ENCODE data around the gene PRKCE.

The PRKCE gene

DNA sequence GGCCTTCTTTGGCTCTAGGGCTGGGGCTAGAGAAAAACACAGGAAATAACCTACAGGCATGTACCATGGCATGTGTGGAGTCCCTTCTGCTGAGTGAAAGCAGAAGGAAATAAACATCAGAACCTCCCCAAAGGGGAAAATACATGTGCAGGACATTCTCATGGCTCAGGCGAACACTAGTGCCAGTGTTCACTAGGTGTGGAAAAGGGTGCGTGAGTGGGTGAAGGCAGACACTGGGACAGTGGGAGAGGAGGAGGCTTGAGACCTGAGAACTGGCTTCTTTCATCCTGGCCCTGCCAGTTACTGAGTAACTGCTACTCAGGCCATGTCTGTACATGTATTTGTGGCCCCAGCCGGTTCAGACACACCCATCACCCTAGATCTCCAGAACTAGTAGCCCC, 268.2 kb downstream of the PRKCE start:
- DNase-seq = no peak

DNA sequence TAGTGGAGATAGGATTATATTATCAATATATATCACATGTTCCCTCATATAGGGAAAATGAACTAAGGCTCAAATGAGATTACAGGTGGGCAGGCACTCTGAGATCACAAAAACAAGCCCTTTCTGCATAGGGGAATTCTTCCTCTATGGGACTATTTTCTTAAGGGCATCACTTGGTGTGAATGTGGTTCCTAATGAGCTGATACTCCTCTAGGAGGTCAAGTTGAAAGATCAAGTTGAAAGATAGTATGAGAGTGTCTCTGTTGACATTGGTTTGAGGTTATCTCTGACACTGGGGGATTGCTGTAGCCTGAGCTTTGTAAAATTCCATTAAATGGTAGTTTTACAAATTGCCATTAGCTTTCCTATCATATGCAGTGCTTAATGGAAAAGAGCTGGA, 270.4 kb downstream of the PRKCE start:
- no peak for DNase-seq

DNA sequence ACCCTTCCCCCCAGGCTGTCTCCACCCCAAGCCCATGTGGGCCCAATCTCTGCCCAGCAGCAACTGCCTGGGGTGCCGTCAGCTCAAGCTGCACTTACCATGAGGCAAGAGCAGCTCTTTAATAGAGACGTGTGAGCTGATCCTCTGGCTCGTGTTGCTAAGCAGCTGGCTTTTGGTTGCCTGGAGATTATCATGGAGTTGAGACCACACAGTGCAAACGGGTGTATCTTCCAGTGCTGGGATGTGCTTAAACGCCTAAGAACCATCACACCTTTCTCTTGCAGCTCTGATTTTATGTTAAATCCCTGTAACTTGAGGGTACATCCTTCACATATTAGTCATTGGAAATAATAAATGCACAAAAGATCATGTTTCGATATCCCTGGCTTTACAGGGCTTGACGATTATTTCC, 271.1 kb downstream of the PRKCE start:
- peak; percentile 21 for DNase-seq

DNA sequence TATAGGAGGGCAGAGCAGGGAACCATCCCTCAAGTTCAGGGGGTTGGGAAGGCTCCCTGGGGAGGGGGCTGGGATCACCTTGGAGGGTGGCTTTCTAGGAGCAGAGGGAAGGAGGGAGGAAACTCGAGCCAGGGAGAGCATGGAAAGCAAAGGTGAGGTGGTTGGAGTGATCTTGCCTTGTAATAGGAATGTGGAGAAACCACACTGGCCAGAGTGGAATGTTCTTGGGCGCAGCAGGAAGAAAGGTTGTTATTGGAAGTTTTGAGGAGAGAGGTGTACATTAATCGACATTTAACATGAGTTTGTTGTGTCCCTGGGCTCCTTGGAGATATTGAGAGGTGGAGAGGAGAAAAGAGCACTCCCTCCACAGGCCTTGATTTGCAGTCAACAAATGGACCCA, 272.2 kb downstream of the PRKCE start:
- DNase-seq = no peak

DNA sequence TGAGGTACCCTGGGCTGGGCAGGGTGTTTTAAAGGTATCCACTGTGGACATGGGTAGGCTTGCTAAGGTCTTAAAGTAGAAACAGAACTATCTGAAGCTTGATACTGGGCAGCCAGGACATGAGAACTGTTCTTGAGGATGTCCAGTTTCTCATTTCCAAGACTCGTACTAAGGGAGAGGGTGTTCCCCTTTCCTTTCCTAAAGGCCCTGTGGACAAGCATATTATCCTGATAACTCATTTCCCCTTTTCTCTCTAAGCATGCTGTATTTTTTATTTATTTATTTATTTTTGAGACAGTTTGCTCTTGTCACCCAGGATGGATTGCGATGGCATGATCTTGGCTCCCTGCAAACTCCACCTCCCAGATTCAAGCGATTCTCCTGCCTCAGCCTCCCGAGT, 273.6 kb downstream of the PRKCE start:
- DNase-seq = no peak

DNA sequence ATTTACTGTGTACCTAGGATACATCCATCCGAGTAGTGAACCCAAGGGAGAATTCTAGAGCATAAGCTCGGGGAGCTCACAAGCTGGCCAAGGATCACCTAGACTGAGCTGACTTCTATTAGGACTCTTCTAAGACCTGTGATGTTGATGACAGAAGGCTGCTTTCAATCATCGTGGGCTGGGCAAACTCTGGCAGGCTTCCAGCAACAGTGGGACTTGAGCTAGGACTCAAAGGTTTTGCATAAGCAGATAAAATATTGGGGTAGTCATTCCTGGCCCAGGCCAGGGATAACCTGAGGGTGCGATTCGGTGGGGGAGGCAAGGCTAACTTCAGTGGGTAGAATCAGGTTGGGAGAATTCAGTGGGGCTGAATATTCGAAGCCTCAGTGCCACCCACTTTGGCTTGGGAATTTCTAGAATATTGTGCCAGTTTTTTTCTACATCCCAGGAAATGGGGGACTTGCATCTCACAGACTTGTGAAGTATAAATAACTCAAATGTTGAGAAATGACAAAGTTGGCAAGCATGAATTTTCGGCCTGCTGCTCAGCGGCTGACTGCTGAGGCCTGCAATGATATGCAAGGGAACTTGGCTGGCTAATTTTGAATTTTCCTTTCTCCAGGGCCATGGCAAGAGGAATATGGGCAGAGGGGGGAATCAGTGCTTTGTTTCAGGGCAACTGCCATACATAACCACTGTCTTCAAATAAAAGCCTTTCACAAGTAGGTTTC, 274.3 kb downstream of the PRKCE start:
- no peak for DNase-seq

DNA sequence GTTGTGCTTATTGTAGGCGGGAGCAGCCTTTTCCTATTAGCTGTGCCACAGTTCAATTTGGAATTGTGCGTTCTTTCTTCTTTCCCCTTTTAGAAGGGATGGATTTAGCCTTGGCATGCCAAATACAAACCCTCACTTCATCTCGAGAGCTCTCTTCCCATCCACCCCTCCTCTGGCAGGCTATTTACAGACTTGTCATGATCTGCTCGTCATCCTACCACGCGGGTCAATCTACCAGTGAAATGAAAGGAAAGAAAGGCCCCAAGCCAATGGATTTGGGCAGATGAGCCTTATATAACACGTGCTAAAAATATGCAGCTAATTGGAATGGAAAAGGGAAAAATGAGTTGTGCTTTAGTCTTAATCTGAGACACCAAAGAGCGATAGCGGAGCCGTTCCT, 277.5 kb downstream of the PRKCE start:
- DNase-seq = no peak

DNA sequence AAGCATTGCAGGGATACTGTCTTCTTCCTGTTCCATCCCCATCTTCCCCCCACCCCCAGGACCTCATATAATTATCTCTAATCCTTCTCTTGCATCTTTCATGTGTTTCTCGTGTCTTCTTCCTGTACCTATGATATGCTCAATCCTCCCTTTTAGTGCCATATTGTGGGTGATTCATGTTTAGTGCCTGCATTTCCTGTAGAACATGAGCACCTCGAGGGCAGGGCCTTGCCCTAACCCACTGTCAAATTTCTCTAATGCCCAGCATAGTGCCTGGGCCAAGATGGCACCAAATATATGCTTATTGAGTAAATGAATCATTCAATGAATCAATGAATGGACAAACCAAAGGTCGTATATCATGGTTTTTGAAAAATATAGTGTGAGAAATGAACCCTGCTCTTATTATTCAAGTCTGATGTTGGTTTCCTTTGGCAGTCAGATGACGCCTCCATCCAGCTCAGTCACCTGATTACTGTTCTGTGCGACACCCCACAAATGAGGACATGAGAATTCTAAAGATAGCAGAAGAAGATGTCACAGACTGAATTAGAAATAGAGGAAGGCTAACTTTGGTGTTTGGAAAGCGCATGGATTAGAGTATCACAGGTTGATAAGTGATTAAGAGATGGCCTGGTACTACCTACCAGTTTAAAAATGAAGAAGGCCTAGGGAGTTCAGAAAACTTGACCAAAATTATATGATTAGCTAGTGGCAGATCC, 278.4 kb downstream of the PRKCE start:
- DNase-seq = no peak

DNA sequence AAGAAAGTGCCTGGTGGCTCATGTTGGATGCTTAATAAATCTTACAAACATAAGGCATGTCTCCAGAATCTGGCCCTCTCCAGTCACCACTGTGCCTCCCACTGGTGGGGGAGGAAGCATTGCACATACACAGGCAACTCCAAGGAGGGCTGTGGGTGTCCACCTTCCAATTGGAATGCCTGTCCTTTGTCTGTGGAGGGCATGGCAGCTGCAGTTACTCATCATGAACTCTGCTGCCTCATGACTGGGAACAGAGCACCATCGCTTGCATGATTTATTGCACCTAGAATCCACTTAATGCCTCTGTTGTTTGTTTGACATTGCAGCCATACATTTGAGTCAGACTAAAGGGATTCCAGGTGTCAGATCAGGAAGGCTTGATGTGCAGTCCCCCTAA, 278.9 kb downstream of the PRKCE start:
- DNase-seq = no peak

DNA sequence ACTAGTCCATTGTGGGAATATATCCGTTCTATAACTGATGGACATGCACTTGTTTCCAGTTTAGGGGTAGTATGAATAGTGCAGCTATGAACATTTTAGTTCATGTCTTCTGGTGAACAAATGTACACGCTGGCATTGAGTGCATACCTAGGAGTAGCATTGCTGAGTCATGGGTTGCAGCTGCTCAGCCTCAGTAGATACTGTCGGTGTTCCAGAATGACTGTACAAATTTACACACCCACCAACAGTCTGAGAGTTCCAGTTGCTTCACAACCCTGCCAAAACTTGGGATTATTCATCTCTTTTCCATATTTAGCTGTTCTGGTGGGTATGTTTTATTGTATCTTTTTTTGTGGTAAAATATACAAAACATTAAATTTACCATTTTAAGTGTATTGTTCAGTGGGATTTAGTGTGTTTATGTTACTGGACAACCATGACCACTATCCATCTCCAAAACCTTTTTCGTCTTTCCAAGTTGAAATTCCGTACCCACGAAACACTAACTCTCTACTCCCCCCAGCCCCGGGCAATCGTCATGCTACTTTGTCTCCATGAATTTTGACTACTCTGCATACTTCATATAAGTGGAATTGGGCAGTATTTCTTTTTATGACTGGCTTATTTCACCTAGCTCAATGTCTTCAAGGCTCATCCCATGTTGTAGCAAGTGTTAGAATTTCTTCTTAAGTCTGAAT, 281.0 kb downstream of the PRKCE start:
- no peak for DNase-seq

DNA sequence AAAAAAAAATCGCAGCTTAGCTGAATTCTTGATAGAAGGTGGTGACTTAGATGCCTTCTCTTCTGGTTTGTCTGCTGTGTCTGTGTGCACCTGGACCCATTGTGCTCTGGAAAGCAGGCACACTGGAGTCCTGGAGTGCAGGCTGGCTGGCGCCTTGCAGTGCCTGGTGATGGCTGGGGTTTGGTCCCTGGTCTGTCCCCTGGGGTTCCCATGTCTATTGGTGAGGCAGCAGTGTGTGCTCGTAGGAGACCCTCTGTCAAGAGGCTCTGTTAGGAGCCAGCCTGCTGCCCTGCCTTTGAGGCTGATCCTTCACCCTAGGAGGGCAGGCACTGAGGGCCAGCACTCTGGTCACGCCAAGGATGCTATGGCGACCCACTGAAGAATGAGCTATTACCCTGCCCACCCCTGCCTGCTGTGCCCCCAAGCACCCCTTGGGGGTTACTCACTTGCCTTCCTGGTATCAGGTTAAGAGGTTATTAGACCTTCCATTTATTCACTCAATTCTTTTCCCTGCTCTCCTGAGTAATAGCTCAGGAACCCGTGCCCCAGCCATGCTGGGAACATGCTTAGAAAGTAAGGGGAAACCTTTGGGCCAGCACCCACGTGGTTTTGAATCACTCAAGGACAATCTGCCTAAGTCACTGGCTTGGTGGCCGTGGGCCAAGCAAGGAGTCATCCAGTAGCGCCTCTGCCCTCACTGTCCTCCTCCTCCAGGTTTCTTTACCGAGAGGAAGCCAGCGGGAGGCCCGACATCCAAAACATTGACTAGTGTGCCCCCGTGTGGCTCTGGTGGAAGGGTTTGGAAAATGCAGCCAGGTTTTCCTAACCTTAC, 284.5 kb downstream of the PRKCE start:
- DNase-seq = peak; percentile 58

DNA sequence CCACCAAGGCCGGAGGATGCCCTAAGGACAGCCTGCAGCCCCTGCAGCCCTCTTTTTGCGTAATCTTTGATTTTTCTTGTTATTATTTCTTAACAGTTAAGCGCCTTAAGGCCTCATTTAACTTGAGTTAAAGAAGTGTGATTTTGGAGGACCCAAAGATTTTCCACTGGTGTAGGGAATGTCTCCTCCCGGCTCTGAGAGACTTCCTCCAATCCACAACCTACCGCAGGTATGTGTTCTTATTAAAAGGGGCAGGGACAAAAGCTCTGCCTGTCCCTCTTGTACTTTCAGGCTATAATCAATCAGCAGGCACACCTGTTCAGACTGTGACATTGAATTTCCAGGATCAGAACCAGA, 285.1 kb downstream of the PRKCE start:
- DNase-seq = no peak

DNA sequence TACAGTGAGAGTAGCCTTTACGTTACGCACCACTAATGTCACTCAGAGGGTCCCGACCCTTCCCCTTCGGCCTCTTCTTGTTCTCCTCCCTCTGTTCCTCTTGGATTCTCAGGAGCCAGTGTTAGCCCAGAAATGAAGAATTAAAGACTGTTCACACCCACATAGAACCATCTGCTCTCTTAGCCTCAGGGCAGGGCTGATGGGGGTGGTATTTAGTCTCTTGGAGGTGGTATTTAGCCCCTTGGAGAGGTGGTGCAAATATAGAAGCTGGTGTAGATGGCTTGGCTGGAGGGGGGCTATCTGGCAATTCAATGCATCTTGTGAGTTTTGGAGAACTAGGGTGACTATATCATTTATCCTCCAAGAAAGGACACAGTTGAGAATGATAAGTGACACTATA, 286.5 kb downstream of the PRKCE start:
- DNase-seq = no peak

DNA sequence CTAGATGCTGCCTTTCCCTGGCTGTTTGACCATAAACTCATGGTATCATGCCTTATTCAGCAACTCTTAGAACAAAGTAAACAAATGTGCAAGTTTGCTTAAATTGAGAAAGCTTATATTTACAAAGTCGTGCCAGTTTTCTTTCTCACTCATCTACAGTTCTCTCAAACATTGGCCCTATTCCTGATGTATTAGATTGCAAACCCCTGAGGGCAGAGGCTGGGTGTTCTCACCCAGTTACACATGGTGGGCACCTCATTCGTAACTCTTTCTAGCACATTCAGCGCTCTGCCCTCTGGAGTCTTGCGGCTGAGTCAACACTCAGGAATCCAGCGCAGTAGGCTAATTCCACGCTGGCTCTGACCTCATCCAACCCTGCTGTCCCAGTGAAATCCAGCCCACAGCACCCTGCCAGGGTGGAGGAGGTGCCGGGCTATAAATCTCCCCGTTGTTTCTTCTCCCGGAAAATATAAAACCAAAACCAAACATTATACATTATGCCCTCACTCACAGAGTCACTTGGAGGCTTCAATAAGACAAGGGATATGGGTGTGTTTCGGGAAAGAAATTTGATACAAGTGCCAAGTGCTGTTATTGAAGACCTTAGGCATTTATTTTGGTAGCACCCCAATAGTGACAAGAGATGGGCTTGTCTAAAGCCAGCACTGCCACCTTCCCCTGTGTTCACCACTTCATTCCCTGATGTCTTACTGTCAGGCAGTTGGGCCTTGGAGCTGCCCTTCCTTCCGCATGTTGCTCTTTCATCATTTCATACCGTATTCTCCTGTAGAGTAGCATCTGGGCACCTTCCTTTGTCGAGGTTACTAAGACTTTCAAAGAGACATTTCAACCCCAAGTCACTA, 287.4 kb downstream of the PRKCE start:
- DNase-seq = no peak

DNA sequence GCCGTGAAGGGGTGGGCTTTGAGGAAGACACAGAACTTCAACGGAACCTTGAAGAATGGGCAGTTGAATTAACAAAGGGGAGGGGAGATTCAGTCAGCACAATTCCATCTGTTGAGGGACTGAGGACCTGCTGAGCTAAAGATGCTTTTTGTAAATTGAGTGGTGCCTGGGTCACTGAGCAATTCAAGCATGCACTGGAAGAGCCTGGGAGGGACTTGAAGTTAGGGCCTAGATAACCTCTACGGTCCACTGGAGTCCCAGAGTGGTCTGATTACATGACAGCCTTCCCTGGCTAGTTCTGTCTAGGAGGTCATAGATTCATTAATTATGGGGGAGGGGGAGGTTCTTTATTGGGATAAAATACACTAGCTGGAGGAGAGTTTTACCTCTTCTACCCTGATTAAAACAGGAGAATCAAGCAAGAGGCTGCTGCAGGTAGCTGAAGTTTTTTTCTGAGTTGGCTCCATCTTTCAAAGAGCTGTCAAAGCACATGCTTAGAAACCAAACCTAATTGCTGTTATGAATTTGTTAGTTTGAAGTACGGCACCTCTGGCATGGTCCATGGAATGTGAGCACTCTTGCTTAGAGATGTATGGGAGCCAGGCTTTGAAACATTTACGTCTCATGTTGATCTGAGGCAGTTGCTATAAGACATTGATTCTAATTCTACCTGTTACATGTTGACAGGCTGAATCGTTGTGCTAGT, 290.2 kb downstream of the PRKCE start:
- DNase-seq = no peak

DNA sequence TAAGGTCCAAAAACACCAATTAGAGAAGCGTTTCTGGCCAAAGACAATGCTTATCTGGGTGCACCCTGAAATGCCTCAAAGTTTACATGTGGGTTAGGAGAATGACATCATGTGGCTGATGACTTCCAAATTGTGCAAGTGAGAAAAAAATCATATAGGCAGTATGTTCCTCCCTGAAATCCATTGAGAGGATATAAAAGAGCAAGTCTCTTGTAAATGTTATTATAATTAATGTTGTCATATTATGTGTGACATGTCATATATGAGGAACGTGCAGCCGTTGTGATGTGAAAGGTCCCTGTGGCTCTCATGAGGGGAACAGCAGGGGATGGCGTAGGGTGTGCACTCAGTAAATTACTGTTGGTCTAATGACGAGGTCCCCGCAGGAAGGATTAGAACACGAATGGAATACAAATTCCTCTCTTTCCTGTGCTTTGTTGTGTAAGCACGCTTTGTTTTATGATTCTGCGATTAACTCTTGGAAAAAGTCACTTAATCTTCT, 290.8 kb downstream of the PRKCE start:
- DNase-seq = no peak

DNA sequence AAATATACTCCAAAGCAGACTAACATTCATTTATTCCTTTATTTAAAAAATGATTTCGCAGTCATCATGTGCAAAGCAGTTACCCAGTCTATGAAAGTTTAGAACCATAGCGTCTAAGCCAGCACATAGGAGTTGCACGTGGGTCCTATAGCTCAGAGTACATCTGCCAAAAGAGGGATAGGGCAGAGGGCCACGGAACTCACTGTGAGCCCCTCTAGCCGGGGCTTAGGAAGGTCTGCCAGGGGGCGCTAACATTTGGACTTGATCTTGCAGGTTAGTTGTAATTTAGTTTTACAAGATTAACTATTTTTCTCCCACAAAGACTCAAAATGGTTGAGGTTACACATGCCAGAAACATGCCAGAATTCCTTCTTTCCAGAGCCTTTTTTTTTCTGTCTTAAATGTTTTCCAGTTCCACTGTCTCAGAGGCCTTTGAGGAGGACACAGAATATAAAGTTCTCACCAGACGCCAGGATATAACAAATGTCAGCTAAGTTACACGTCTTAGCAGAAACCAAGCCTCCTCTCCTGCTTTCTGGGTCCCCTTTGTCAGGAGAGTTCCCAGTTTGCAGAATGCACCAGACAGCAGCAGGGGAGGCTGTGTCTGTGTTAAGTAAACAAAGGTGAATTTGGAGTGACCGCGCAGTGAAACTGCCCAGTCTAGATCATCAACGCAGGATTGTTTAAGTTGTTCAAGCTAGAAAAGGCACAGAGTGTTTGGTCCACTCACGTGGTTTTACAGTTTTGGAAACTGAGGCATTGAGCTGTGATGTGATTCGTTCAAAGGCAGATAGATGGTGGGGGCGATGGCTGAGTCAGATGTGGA, 292.0 kb downstream of the PRKCE start:
- no peak for DNase-seq

DNA sequence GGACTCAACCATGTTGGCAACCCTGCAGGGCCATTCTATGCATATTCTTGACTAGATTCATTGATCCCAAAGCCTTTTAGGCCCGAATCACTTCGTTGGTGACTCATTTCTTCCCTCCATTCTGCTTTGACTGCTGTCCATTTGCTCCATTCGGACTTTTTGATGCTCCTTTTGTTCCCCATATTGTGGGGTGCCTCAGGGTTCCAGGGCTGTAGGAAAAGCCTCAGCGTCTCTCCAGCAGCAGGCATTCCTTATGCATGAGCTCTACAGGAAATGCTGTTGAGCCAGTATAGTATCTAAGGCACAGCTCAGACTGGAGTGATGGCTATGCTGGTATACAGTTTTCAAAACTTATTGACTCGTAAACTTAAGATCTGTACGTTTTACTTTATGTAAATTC, 292.6 kb downstream of the PRKCE start:
- no peak for DNase-seq

DNA sequence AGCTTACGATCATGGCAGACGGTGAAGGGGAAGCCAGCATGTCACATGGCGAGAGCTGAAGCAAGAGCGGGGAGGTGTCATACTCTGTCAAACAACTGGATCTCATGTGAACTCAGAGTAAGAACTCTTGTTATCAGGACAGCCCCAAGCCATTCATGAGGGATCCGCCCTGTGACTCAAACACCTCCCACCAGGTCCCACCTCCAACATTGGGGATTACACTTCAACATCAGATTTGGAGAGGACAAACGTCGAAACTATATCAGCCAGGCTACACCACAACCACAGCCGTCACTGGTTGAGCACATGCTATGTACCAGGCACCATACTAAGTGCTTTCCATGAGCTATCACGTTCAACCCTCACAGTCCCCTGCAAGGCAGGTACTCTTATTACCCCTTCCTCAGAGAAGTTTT, 293.8 kb downstream of the PRKCE start:
- DNase-seq = no peak

DNA sequence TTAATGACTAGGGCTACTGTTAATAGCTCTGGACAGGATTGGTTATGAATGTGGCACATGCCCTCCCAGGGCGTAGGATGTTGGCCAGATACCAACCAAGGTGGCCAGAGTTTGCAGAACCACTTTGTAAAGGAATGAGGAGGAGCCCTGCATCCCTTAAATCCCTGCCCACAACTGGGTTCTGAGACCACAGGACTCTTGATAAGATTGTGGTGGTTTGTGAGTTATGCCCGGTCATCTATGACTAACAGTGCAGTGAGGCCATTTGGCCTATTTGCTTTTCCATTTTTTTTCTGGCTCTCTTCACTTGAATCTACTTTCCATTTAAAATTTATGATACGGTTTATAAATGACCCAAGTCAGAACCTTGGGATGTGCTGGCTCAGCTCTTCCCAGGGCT, 294.5 kb downstream of the PRKCE start:
- no peak for DNase-seq

DNA sequence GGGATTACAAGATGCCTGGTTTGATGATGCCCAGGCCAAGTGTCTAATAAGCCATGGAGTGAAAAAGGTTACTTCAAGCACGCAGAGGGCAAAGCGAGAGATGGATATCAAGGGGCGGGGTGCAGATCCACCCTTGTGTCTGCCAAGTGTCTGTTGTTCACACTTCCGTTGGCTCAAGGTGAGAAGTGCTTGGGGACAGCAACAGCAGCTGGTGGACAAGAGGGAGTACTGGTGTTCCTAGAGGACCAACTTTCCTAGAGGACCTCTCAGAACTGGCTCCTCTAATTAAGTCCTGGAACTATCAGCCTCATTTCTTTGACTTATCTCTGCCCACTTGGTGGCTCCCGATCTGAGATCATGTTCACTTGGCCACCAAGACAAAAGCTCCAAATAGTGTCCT, 299.1 kb downstream of the PRKCE start:
- DNase-seq = no peak

Data from NCI-H2081 treated with DMSO at 0.1 percent for 48 hours (cell line).